ENCODE measurements around the gene SCAF8.
A peak's percentile ranks its signal among the peaks of the same experiment; 100 is the strongest.

- TF ChIP-seq CTCF (IDR thresholded peaks at IDR 0.05), result peak; percentile 95
- TF ChIP-seq ZFX (IDR thresholded peaks at IDR 0.05; ENCODE audit: borderline replicate concordance), result no peak
Measured at GRCh38 chr6:154733183-154733625, at the start of gene SCAF8.

Data from 22Rv1 (cell line).